Measurements from ENCODE around the gene ABI3.

DNA sequence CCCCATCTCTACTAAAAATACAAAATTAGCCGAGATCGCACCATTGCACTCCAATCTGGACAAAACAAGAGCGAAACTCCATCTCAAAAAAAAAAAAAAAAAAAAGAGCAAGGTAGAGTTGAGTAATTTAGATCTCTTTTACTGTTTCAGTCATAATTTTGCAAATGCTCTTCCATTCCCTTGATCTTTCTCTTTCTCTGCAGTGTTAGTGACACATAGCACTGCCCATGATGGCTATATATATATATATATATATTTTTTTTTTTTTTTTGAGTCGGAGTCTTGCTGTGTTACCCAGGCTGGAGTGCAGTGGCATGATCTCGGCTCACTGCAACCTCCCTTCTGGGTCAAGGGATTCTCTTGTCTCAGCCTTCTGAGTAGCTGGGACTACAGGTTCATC lies 32.3 kb downstream of the ABI3 start:
- TF ChIP-seq EZH2 (IDR thresholded peaks at IDR 0.05; ENCODE audit: insufficient read depth, low read length): no peak
- TF ChIP-seq, protein P1, sequence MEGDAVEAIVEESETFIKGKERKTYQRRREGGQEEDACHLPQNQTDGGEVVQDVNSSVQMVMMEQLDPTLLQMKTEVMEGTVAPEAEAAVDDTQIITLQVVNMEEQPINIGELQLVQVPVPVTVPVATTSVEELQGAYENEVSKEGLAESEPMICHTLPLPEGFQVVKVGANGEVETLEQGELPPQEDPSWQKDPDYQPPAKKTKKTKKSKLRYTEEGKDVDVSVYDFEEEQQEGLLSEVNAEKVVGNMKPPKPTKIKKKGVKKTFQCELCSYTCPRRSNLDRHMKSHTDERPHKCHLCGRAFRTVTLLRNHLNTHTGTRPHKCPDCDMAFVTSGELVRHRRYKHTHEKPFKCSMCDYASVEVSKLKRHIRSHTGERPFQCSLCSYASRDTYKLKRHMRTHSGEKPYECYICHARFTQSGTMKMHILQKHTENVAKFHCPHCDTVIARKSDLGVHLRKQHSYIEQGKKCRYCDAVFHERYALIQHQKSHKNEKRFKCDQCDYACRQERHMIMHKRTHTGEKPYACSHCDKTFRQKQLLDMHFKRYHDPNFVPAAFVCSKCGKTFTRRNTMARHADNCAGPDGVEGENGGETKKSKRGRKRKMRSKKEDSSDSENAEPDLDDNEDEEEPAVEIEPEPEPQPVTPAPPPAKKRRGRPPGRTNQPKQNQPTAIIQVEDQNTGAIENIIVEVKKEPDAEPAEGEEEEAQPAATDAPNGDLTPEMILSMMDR (IDR thresholded peaks at IDR 0.05; ENCODE audit: insufficient read depth, low read depth, low read length): no peak
